WTC11 (cell line): Measurements from ENCODE around the gene PROSER2. TPM values are rescaled to one million over a fixed set of nuclear protein-coding genes. Genes with fewer than 3 reads are reported as not detected.
A peak's percentile ranks its signal among the peaks of the same experiment; 100 is the strongest.

Experiments used
- ATAC-seq: fragments of 200-7000 bp; cut with Tn5 transposase; 2 replicates; pipeline ENCODE4 v1.10.0; 2021; ENCODE audit warnings: mild to moderate bottlenecking, moderate library complexity
- CTCF ChIA-PET: fragments of 300-600 bp; sonication (Branson Sonifier 250); formaldehyde crosslinking; loops from one replicate; lab custom pipeline; 2021; ENCODE audit warnings: antibody characterized with exemption; lab: Charles Lee
- POLR2A ChIA-PET: fragments of 350-600 bp; sonication (Branson Sonifier 250); formaldehyde crosslinking; loops from one replicate; lab custom pipeline; 2021; ENCODE audit warnings: antibody characterized with exemption; lab: Charles Lee
- DNase-seq: peaks from one replicate; pipeline ENCODE4 v3.0.0; 2021; ENCODE audit warnings: low spot score
- H3K27ac Mint-ChIP-seq: 2 replicates; pipeline ENCODE4 v1.8.0; 2021; ENCODE audit warnings: mixed read lengths
- H3K27me3 Mint-ChIP-seq: 2 replicates; pipeline ENCODE4 v1.8.0; 2021; ENCODE audit warnings: low read depth, mild to moderate bottlenecking, moderate library complexity, mixed read lengths
- H3K36me3 Mint-ChIP-seq: 2 replicates; pipeline ENCODE4 v1.8.0; 2021; ENCODE audit warnings: mixed read lengths
- H3K4me1 Mint-ChIP-seq: 2 replicates; pipeline ENCODE4 v1.8.0; 2022; ENCODE audit warnings: mixed read lengths
- H3K4me3 Mint-ChIP-seq: 2 replicates; pipeline ENCODE4 v1.8.0; 2021; ENCODE audit warnings: mild to moderate bottlenecking, moderate library complexity, mixed read lengths
- H3K9me3 Mint-ChIP-seq: 2 replicates; pipeline ENCODE4 v1.8.0; 2021; ENCODE audit warnings: mixed read lengths
- FOXJ3 ChIP-seq: sonication (generic); formaldehyde crosslinking; IDR thresholded peaks from 2 replicates; pipeline ENCODE4 v1.9.0; 2021; ENCODE audit warnings: missing genetic modification reagents, mild to moderate bottlenecking, borderline replicate concordance
- FOXP1 ChIP-seq: sonication (generic); formaldehyde crosslinking; IDR thresholded peaks from 2 replicates; pipeline ENCODE4 v1.8.0; 2022; ENCODE audit warnings: missing genetic modification reagents, mild to moderate bottlenecking, moderate library complexity, borderline replicate concordance
- GTF2I ChIP-seq: fragments of 250-450 bp; sonication (Bioruptor Pico); conservative IDR thresholded peaks from 2 replicates; pipeline ENCODE4 v1.4.0; 2021; ENCODE audit warnings: mild to moderate bottlenecking
- HMGA2 ChIP-seq: fragments of 250-450 bp; sonication (Bioruptor Pico); IDR thresholded peaks from 2 replicates; pipeline ENCODE4 v1.4.0; 2021; ENCODE audit warnings: mild to moderate bottlenecking, moderate library complexity
- KAT7 ChIP-seq: sonication (generic); formaldehyde crosslinking; IDR thresholded peaks from 2 replicates; pipeline ENCODE4 v1.8.1; 2023; ENCODE audit warnings: missing genetic modification reagents, mild to moderate bottlenecking, borderline replicate concordance
- NFYB ChIP-seq: sonication (generic); formaldehyde crosslinking; conservative IDR thresholded peaks from 2 replicates; pipeline ENCODE4 v1.8.0; 2022; ENCODE audit warnings: low read depth, missing genetic modification reagents
- NR2C2 ChIP-seq: sonication (generic); formaldehyde crosslinking; IDR thresholded peaks from 2 replicates; pipeline ENCODE4 v1.8.0; 2022; ENCODE audit warnings: mild to moderate bottlenecking, missing genetic modification reagents
- NR3C1 ChIP-seq: sonication (generic); formaldehyde crosslinking; conservative IDR thresholded peaks from 2 replicates; pipeline ENCODE4 v1.8.1; 2023; ENCODE audit warnings: low read depth, mild to moderate bottlenecking, missing genetic modification reagents
- SOX15 ChIP-seq: fragments of 250-450 bp; sonication (Bioruptor Pico); IDR thresholded peaks from 2 replicates; pipeline ENCODE4 v1.9.0; 2021; ENCODE audit warnings: mild to moderate bottlenecking
- ZBTB21 ChIP-seq: sonication (generic); formaldehyde crosslinking; IDR thresholded peaks from 2 replicates; pipeline ENCODE4 v1.8.1; 2023; ENCODE audit warnings: mild to moderate bottlenecking, missing genetic modification reagents, borderline replicate concordance
- total RNA-seq: library from RNA; stranded (reverse); gene quantifications from 3 replicates; pipeline ENCODE4 v1.2.3, GENCODE V29; 2021
- TF ChIP-seq, protein P1 (sequence below): sonication (generic); formaldehyde crosslinking; IDR thresholded peaks from 2 replicates; pipeline ENCODE4 v1.8.1; 2023; ENCODE audit warnings: mild to moderate bottlenecking, missing genetic modification reagents, moderate library complexity
- TF ChIP-seq, protein P2 (sequence below): sonication (generic); formaldehyde crosslinking; conservative IDR thresholded peaks from 2 replicates; pipeline ENCODE4 v1.8.1; 2023; ENCODE audit warnings: mild to moderate bottlenecking, low read depth, missing genetic modification reagents, moderate library complexity
- TF ChIP-seq, protein P3 (sequence below): sonication (generic); formaldehyde crosslinking; IDR thresholded peaks from 2 replicates; pipeline ENCODE4 v1.8.0; 2022; ENCODE audit warnings: mild to moderate bottlenecking, missing genetic modification reagents
- TF ChIP-seq, protein P4 (sequence below): sonication (generic); formaldehyde crosslinking; IDR thresholded peaks from 2 replicates; pipeline ENCODE4 v1.8.1; 2022; ENCODE audit warnings: low read depth, missing genetic modification reagents, borderline replicate concordance
- TF ChIP-seq, protein P5 (sequence below): fragments of 250-450 bp; sonication (Bioruptor Pico); IDR thresholded peaks from 2 replicates; pipeline ENCODE4 v1.9.0; 2021; ENCODE audit warnings: mild to moderate bottlenecking, borderline replicate concordance
- TF ChIP-seq, protein P6 (sequence below): fragments of 250-450 bp; sonication (Bioruptor Pico); conservative IDR thresholded peaks from 2 replicates; pipeline ENCODE4 v1.9.0; 2021; ENCODE audit warnings: mild to moderate bottlenecking
- TF ChIP-seq, protein P7 (sequence below): sonication (generic); formaldehyde crosslinking; IDR thresholded peaks from 2 replicates; pipeline ENCODE4 v1.8.0; 2022; ENCODE audit warnings: missing genetic modification reagents
- TF ChIP-seq, protein P8 (sequence below): sonication (generic); formaldehyde crosslinking; IDR thresholded peaks from 2 replicates; pipeline ENCODE4 v1.8.1; 2023; ENCODE audit warnings: mild to moderate bottlenecking, missing genetic modification reagents, moderate library complexity

PROSER2 gene
- total RNA-seq, 1 experiment from 2014 or later: 8.5 TPM

DNA sequence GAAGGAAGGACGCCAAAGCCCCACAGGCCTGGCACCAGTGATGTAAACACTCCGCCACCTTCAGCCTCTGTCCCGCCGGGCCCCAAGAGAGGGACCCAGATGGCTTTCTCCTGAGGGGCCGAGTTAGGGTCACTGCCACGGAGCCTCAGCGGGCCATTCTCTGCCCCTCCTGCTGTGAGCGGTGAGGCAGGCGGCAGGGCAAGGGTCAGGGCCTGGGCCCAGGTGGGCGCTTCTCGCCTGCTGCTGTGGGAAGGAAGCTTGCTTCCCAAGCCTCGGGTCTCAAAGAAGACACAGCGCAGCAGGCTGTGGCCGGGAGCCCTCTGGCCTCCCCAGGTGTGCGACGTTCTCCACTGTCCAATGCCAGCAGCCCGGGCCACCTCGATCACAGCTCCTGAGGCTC, 84.8 kb downstream of the PROSER2 start:
- H3K4me1 Mint-ChIP-seq: peaks cover 3% of the 10 kb centered on the region
- H3K4me3 Mint-ChIP-seq: no peak overlapping the region
- no peaks in the 10 kb centered on the region for H3K27me3 Mint-ChIP-seq
- POLR2A ChIA-PET: no interaction called here
- no peaks in the 10 kb centered on the region for H3K9me3 Mint-ChIP-seq
- CTCF ChIA-PET: no interaction called here
- H3K27ac Mint-ChIP-seq: no peak overlapping the region
- DNase-seq (no peak), ATAC-seq (no peak)
- no peaks in the 10 kb centered on the region for H3K36me3 Mint-ChIP-seq
- TF ChIP-seq KAT7 (CRISPR knock-in tag) (no peak), GTF2I (no peak), NR3C1 (no peak), FOXP1 (CRISPR knock-in tag) (no peak), SOX15 (CRISPR knock-in tag) (no peak), HMGA2 (CRISPR knock-in tag) (no peak), NR2C2 (CRISPR knock-in tag) (no peak), FOXJ3 (CRISPR knock-in tag) (no peak)
- TF ChIP-seq, protein P1, sequence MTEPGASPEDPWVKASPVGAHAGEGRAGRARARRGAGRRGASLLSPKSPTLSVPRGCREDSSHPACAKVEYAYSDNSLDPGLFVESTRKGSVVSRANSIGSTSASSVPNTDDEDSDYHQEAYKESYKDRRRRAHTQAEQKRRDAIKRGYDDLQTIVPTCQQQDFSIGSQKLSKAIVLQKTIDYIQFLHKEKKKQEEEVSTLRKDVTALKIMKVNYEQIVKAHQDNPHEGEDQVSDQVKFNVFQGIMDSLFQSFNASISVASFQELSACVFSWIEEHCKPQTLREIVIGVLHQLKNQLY (CRISPR knock-in tag): no peak
- TF ChIP-seq, protein P2, sequence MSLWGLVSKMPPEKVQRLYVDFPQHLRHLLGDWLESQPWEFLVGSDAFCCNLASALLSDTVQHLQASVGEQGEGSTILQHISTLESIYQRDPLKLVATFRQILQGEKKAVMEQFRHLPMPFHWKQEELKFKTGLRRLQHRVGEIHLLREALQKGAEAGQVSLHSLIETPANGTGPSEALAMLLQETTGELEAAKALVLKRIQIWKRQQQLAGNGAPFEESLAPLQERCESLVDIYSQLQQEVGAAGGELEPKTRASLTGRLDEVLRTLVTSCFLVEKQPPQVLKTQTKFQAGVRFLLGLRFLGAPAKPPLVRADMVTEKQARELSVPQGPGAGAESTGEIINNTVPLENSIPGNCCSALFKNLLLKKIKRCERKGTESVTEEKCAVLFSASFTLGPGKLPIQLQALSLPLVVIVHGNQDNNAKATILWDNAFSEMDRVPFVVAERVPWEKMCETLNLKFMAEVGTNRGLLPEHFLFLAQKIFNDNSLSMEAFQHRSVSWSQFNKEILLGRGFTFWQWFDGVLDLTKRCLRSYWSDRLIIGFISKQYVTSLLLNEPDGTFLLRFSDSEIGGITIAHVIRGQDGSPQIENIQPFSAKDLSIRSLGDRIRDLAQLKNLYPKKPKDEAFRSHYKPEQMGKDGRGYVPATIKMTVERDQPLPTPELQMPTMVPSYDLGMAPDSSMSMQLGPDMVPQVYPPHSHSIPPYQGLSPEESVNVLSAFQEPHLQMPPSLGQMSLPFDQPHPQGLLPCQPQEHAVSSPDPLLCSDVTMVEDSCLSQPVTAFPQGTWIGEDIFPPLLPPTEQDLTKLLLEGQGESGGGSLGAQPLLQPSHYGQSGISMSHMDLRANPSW (CRISPR knock-in tag): no peak
- TF ChIP-seq, protein P3, sequence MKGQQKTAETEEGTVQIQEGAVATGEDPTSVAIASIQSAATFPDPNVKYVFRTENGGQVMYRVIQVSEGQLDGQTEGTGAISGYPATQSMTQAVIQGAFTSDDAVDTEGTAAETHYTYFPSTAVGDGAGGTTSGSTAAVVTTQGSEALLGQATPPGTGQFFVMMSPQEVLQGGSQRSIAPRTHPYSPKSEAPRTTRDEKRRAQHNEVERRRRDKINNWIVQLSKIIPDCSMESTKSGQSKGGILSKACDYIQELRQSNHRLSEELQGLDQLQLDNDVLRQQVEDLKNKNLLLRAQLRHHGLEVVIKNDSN (CRISPR knock-in tag): no peak
- TF ChIP-seq, protein P4, sequence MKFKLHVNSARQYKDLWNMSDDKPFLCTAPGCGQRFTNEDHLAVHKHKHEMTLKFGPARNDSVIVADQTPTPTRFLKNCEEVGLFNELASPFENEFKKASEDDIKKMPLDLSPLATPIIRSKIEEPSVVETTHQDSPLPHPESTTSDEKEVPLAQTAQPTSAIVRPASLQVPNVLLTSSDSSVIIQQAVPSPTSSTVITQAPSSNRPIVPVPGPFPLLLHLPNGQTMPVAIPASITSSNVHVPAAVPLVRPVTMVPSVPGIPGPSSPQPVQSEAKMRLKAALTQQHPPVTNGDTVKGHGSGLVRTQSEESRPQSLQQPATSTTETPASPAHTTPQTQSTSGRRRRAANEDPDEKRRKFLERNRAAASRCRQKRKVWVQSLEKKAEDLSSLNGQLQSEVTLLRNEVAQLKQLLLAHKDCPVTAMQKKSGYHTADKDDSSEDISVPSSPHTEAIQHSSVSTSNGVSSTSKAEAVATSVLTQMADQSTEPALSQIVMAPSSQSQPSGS (CRISPR knock-in tag): no peak
- TF ChIP-seq, all 79 proteins: peak for 0

DNA sequence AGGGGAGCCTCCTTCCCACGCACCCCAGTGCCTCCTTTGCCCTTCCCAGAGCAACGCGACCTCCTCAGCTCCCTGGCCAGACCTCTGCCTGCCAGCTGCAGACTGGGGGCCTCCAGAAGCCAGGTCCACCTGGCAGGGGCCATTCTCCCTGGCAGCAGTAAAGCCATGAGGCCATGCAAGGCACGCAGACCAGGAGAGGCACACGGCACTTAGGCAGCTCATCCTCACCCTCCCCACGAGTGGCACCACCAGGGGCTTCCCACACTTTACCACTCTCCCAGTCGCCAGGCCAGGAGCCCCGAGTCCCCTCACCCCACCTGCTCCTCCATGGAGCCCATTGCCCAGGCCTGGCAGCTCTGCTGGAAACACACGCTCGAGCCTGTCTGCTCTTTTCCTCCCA, 85.4 kb downstream of the PROSER2 start:
- Mint-ChIP-seq H3K4me1 (peaks cover 9% of the 10 kb centered on the region), H3K27ac (peak overlapping the region; percentile 57), H3K4me3 (no peak overlapping the region), H3K27me3 (no peaks in the 10 kb centered on the region), H3K36me3 (no peaks in the 10 kb centered on the region), H3K9me3 (no peaks in the 10 kb centered on the region)
- ATAC-seq: no peak
- CTCF ChIA-PET: no interaction called here
- DNase-seq: no peak
- POLR2A ChIA-PET: no interaction called here
- TF ChIP-seq FOXJ3 (CRISPR knock-in tag): no peak
- TF ChIP-seq, protein P5, sequence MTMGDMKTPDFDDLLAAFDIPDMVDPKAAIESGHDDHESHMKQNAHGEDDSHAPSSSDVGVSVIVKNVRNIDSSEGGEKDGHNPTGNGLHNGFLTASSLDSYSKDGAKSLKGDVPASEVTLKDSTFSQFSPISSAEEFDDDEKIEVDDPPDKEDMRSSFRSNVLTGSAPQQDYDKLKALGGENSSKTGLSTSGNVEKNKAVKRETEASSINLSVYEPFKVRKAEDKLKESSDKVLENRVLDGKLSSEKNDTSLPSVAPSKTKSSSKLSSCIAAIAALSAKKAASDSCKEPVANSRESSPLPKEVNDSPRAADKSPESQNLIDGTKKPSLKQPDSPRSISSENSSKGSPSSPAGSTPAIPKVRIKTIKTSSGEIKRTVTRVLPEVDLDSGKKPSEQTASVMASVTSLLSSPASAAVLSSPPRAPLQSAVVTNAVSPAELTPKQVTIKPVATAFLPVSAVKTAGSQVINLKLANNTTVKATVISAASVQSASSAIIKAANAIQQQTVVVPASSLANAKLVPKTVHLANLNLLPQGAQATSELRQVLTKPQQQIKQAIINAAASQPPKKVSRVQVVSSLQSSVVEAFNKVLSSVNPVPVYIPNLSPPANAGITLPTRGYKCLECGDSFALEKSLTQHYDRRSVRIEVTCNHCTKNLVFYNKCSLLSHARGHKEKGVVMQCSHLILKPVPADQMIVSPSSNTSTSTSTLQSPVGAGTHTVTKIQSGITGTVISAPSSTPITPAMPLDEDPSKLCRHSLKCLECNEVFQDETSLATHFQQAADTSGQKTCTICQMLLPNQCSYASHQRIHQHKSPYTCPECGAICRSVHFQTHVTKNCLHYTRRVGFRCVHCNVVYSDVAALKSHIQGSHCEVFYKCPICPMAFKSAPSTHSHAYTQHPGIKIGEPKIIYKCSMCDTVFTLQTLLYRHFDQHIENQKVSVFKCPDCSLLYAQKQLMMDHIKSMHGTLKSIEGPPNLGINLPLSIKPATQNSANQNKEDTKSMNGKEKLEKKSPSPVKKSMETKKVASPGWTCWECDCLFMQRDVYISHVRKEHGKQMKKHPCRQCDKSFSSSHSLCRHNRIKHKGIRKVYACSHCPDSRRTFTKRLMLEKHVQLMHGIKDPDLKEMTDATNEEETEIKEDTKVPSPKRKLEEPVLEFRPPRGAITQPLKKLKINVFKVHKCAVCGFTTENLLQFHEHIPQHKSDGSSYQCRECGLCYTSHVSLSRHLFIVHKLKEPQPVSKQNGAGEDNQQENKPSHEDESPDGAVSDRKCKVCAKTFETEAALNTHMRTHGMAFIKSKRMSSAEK (CRISPR knock-in tag): no peak
- no peak for TF ChIP-seq KAT7 (CRISPR knock-in tag)
- TF ChIP-seq, protein P6, sequence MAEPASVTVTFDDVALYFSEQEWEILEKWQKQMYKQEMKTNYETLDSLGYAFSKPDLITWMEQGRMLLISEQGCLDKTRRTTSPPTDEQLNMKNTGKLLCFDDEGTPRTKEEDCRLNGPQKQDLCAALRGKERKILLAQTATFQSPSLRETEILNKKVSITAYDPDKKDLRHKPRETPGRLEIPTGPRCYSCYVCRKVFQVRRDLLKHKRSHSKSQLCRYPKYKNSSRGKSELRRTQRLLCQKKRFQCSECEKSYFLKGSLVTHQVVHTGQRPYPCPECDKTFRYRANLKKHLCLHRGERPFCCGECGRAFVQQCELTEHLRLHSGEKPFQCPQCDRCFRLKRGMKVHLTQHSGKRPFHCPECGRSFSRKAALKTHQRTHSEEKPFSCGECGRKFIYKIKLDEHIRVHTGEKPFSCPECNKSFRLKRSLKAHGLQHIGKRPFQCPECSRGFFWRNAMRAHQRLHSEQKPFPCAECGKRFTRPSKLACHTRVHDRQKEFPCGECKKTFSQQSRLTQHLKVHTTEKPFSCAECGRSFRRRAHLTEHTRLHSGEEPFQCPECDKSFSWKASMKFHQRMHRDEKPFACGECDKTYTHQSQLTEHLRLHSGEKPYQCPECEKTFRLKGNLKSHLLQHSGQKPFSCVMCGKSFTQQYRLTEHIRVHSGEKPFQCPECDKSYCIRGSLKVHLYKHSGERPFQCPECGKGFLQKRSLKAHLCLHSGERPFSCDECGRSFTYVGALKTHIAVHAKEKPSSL (CRISPR knock-in tag): no peak
- no peak for TF ChIP-seq NFYB (CRISPR knock-in tag)
- TF ChIP-seq, protein P7, sequence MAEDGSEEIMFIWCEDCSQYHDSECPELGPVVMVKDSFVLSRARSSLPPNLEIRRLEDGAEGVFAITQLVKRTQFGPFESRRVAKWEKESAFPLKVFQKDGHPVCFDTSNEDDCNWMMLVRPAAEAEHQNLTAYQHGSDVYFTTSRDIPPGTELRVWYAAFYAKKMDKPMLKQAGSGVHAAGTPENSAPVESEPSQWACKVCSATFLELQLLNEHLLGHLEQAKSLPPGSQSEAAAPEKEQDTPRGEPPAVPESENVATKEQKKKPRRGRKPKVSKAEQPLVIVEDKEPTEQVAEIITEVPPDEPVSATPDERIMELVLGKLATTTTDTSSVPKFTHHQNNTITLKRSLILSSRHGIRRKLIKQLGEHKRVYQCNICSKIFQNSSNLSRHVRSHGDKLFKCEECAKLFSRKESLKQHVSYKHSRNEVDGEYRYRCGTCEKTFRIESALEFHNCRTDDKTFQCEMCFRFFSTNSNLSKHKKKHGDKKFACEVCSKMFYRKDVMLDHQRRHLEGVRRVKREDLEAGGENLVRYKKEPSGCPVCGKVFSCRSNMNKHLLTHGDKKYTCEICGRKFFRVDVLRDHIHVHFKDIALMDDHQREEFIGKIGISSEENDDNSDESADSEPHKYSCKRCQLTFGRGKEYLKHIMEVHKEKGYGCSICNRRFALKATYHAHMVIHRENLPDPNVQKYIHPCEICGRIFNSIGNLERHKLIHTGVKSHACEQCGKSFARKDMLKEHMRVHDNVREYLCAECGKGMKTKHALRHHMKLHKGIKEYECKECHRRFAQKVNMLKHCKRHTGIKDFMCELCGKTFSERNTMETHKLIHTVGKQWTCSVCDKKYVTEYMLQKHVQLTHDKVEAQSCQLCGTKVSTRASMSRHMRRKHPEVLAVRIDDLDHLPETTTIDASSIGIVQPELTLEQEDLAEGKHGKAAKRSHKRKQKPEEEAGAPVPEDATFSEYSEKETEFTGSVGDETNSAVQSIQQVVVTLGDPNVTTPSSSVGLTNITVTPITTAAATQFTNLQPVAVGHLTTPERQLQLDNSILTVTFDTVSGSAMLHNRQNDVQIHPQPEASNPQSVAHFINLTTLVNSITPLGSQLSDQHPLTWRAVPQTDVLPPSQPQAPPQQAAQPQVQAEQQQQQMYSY (CRISPR knock-in tag): no peak
- TF ChIP-seq ZBTB21 (CRISPR knock-in tag): no peak
- TF ChIP-seq, protein P8, sequence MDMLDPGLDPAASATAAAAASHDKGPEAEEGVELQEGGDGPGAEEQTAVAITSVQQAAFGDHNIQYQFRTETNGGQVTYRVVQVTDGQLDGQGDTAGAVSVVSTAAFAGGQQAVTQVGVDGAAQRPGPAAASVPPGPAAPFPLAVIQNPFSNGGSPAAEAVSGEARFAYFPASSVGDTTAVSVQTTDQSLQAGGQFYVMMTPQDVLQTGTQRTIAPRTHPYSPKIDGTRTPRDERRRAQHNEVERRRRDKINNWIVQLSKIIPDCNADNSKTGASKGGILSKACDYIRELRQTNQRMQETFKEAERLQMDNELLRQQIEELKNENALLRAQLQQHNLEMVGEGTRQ (CRISPR knock-in tag): no peak
